Measurements from ENCODE around the gene ARID1B. TPM values are rescaled to one million over a fixed set of nuclear protein-coding genes. Genes with fewer than 3 reads are reported as not detected.

The ARID1B gene
- total RNA-seq, 1 donor from 2014 or later = 155 TPM

GRCh38 chr6:157213426-157213825 is 436.2 kb downstream of the ARID1B start:
- no peak overlapping the region for H3K27ac Mint-ChIP-seq
- H3K9me3 Mint-ChIP-seq = no peaks in the 10 kb centered on the region
- no peaks in the 10 kb centered on the region for H3K36me3 Mint-ChIP-seq
- H3K27me3 Mint-ChIP-seq (ENCODE audit: low read depth) = no peaks in the 10 kb centered on the region
- H3K4me1 Mint-ChIP-seq = peaks cover 11% of the 10 kb centered on the region
- TF ChIP-seq CTCF (IDR thresholded peaks at IDR 0.05; ENCODE audit: unreplicated experiment) = no peak
- no peak for DNase-seq (ENCODE audit: low spot score in 2 of 2, unreplicated experiment in 2 of 2)
- no peak overlapping the region for H3K4me3 Mint-ChIP-seq

DNA sequence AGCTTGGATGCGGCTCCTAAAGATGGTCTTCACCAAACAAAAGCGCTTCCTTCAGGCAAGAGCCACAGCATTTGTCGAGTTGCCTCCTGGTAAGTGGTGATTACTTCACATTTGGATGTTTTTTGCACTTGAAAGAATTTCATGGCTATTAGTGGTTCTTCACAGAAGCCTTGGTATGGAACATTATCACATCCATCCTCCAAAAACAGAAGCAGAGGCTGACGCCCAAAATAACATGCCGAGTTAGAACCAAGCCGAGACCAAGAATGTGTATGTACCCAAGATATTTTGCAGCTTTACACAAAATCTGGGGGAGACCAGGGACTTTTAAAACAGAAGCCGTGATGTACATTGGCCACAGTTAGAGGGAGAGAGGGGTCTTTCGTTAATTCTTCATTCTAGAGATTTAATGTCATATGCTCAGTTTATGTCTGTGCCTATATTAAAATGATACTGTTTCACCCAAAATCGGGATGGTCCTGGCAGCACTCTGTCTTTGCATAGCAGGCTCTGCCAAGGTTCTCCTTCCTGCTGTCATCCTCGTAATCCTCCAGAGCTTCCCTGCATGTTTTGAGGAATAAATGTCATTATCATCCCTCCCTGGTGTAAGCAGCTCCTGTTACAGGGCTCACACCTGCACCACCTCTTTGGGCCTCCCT is 436.9 kb downstream of the ARID1B start:
- no peaks in the 10 kb centered on the region for H3K27me3 Mint-ChIP-seq (ENCODE audit: low read depth)
- H3K4me1 Mint-ChIP-seq = peaks cover 11% of the 10 kb centered on the region
- H3K36me3 Mint-ChIP-seq = no peaks in the 10 kb centered on the region
- H3K9me3 Mint-ChIP-seq = no peaks in the 10 kb centered on the region
- no peak for TF ChIP-seq CTCF (IDR thresholded peaks at IDR 0.05; ENCODE audit: unreplicated experiment)
- H3K27ac Mint-ChIP-seq = no peak overlapping the region
- no peak for DNase-seq (ENCODE audit: low spot score in 2 of 2, unreplicated experiment in 2 of 2)
- H3K4me3 Mint-ChIP-seq = no peak overlapping the region

DNA sequence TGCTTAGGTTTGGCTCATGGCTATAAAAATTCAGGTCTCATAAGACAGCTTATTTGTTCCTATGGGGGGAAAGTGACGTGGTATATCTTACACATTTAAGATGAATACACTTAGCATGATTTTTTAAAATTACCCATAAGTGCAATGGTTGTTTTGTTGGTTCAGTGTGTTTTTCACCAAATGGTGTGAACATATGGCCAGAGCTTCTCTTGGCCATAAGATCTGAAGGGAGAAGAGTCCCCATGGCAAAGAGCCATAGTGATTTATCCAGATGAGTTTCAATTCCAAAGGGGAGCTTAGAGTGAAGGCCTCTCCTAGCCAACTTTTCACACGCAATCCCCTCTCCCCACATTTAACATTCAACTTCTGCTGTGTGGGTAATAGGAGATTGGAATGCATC is 438.5 kb downstream of the ARID1B start:
- Mint-ChIP-seq H3K36me3 (no peaks in the 10 kb centered on the region), H3K4me3 (no peak overlapping the region), H3K27me3 (ENCODE audit: low read depth) (no peaks in the 10 kb centered on the region), H3K4me1 (peaks cover 12% of the 10 kb centered on the region), H3K9me3 (no peaks in the 10 kb centered on the region), H3K27ac (no peak overlapping the region)
- no peak for TF ChIP-seq CTCF (IDR thresholded peaks at IDR 0.05; ENCODE audit: unreplicated experiment)
- DNase-seq (ENCODE audit: low spot score in 2 of 2, unreplicated experiment in 2 of 2) = no peak

DNA sequence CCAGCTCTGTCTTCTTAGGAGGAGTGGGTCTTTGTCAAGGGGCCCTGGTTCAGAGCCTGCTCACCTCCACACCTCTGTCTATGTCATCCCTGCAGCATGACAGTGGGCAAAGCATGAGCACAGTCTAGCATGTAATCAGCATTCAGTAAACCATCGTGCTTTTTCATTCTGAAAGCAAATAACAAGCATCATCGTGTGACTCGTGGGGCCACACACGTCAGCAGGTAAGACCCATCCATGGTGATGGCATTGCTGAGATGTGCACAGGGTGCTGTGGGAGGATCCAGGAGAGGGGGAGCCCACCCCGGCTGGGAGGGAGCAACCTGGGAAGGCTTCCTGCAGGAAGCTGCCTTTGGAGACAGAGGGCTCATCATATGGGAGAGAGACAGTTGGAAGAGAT is 439.4 kb downstream of the ARID1B start:
- Mint-ChIP-seq H3K9me3 (no peaks in the 10 kb centered on the region), H3K4me1 (peaks cover 21% of the 10 kb centered on the region), H3K27ac (no peak overlapping the region), H3K4me3 (no peak overlapping the region), H3K36me3 (no peaks in the 10 kb centered on the region), H3K27me3 (ENCODE audit: low read depth) (no peaks in the 10 kb centered on the region)
- no peak for DNase-seq (ENCODE audit: low spot score in 2 of 2, unreplicated experiment in 2 of 2)
- TF ChIP-seq CTCF (IDR thresholded peaks at IDR 0.05; ENCODE audit: unreplicated experiment) = no peak

DNA sequence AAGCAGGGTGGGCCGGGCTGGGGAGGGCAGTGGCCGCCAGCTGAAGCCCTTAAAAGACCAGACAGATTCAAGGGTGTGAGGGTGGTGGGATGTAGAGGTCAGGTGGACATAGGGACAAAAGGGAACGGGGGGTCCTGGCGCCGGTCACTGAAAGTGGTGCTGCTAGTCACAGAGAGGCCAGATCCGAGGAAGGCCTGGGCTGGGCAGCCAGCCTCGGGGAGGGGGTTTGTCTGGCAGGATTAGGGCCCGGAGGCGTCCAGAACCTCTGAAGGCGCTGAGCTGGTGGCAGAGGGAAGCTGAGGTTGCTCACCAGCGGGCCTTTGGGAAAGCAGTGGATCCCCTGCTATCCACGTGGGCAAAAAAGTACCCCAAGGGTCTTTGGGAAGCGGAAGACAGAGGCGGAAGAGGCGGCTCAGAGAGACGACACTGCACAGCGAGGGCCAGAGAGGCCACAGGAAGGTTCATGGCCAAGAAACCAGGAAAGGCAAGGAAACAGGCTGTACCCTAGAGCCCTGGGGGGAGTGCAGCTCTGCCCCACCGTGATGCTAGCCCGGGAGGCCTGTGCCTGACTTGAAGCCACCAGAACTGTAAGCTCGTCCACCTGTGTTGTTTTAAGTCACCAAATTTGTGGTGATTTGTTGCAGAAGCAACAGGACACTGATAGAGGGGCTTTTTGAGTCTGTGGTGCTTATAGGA is 440.2 kb downstream of the ARID1B start:
- Mint-ChIP-seq H3K36me3 (no peaks in the 10 kb centered on the region), H3K27me3 (ENCODE audit: low read depth) (no peaks in the 10 kb centered on the region), H3K4me1 (peaks cover 22% of the 10 kb centered on the region), H3K9me3 (no peaks in the 10 kb centered on the region), H3K4me3 (no peak overlapping the region), H3K27ac (no peak overlapping the region)
- TF ChIP-seq CTCF (IDR thresholded peaks at IDR 0.05; ENCODE audit: unreplicated experiment) = no peak
- no peak for DNase-seq (ENCODE audit: low spot score in 2 of 2, unreplicated experiment in 2 of 2)
